Pancreas (tissue), 10 donors: Measurements from ENCODE around the gene ZBTB25. TPM values are rescaled to one million over a fixed set of nuclear protein-coding genes. Genes with fewer than 3 reads are reported as not detected.

Source experiments
- ATAC-seq, 4 donors: fragments of 200-7000 bp; cut with Tn5 transposase; one replicate each; pipeline versions ENCODE4 v1.8.0 to v1.9.1; 2020; ENCODE audit warnings: mild to moderate bottlenecking in 4 of 4, moderate library complexity in 4 of 4
- DNase-seq, 6 donors: peaks; one replicate each; pipeline ENCODE4 v3.0.0-alpha.2; 2020
- FAIRE-seq: peaks from 2 replicates; lab custom pipeline; 2012; peaks lifted over from hg19 to GRCh38; lab: Jason Lieb, UNC
- H3K27ac ChIP-seq, 4 donors: fragments of 200-600 bp; sonication (generic); 1 replicate in 3 of 4; 2 replicates in 1 of 4; pipeline versions ENCODE4 v1.5.0 to v1.8.0; 2020
- H3K27me3 ChIP-seq, 4 donors: fragments of 200-600 bp; one replicate each; pipeline ENCODE4 v1.8.0; 2021
- H3K36me3 ChIP-seq, 3 donors: fragments of 200-600 bp; sonication (generic) in 1 of 3; one replicate each; pipeline versions ENCODE4 v1.5.0 to v1.8.0; 2020 to 2021
- H3K4me1 ChIP-seq, 3 donors: fragments of 200-600 bp; one replicate each; pipeline ENCODE4 v1.8.0; 2021
- H3K4me3 ChIP-seq, 4 donors: fragments of 200-600 bp; sonication (generic) in 2 of 4; one replicate each; pipeline versions ENCODE4 v1.5.0 to v1.8.0; 2020 to 2021
- H3K9me3 ChIP-seq, 4 donors: fragments of 200-600 bp; one replicate each; pipeline ENCODE4 v1.8.0; 2021
- WGBS, 2 donors: extraction: QIAGEN DNeasy Blood & Tissue Kit; methylation state at CpG; one replicate each; pipeline ENCODE4 v1.1.7; 2013; 5-methylcytosine and 5-hydroxymethylcytosine counted together
- intact Hi-C, 3 donors: fragments of 100-400 bp; cut with DNase I; formaldehyde crosslinking; loops; one replicate each; pipeline versions ENCODE4 v1.11.1 to v1.14.2; 2022
- polyA plus RNA-seq, 2 donors: library from polyadenylated mRNA; stranded (reverse); fragments of 200-250 nt; gene quantifications; one replicate each; pipeline ENCODE4 v1.2.3, GENCODE V29; 2013
- total RNA-seq, 6 donors: library from RNA; stranded (reverse); fragmentation: NEBNext Ultra II Directional in 4 of 6; extraction: Animal tissue kit (Norgen Biotek cat#: 25700) in 4 of 6; gene quantifications; one replicate each; pipeline versions ENCODE4 v1.2.1 to v1.2.4, GENCODE V29; 2021 to 2023
- TF ChIP-seq, protein P1 (sequence below), 4 donors: fragments of 200-600 bp; sonication (generic) in 3 of 4; IDR thresholded peaks; one replicate each; pipeline versions ENCODE4 v1.5.0 to v1.8.0; 2021; ENCODE audit warnings: antibody characterized with exemption in 4 of 4
- donor health status: healthy with polysubstance abuse.
- donor health status: DM: no; HTN: no; CAD: no; lungs with moderate emphysema.
- donor health status: DM: no; HTN: no; CAD: no.
- donor health status: control.
- donor health status: control.
- donor health status: Bipolar disorder and iron deficiency.
- donor health status: DM: yes; HTN: yes; CAD: no.
- donor health status: DM: no; HTN: no; CAD: no.
- donor health status: DM: no; HTN: no; CAD: no.
- donor health status: DM: yes; HTN: yes; CAD: no.

Gene ZBTB25
- total and polyA plus RNA-seq, 8 donors = 2.9 to 8.1 (median 5.6) TPM

DNA sequence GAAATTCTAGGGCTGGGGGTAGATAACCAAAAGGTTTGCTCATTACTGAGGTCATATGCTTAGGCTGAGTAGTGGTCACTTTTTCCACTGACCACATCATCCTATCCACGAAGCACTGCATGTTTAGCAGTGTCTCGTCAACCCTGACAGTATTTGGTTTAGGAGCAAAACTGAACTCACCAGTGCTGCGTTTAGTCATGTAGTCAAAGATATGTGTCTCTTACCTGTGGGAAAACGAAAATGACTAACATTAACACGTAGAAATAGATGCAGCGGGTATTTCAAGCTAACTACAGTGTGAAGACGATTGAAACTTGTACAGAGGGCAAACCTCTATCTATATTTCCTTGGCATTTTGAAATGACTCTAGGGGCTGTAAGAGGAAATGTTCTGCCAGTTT, 80.9 kb downstream of the ZBTB25 start:
- no peaks in the 10 kb centered on the region for H3K27me3 ChIP-seq
- no peaks in the 10 kb centered on the region for H3K4me1 ChIP-seq
- FAIRE-seq (no peak), ATAC-seq (no peak), DNase-seq (no peak)
- H3K36me3 ChIP-seq = peaks cover 3 to 33% (median 18%) of the 10 kb centered on the region in 3 donors
- H3K27ac ChIP-seq = no peak overlapping the region
- TF ChIP-seq, protein P1, sequence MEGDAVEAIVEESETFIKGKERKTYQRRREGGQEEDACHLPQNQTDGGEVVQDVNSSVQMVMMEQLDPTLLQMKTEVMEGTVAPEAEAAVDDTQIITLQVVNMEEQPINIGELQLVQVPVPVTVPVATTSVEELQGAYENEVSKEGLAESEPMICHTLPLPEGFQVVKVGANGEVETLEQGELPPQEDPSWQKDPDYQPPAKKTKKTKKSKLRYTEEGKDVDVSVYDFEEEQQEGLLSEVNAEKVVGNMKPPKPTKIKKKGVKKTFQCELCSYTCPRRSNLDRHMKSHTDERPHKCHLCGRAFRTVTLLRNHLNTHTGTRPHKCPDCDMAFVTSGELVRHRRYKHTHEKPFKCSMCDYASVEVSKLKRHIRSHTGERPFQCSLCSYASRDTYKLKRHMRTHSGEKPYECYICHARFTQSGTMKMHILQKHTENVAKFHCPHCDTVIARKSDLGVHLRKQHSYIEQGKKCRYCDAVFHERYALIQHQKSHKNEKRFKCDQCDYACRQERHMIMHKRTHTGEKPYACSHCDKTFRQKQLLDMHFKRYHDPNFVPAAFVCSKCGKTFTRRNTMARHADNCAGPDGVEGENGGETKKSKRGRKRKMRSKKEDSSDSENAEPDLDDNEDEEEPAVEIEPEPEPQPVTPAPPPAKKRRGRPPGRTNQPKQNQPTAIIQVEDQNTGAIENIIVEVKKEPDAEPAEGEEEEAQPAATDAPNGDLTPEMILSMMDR (IDR thresholded peaks at IDR 0.05) = no peak
- intact Hi-C loops = no loop called here
- H3K9me3 ChIP-seq = no peaks in the 10 kb centered on the region
- WGBS, 2 donors = 91 to 94% methylated on average over 7 of the region's 7 CpGs
- H3K4me3 ChIP-seq = no peak overlapping the region

DNA sequence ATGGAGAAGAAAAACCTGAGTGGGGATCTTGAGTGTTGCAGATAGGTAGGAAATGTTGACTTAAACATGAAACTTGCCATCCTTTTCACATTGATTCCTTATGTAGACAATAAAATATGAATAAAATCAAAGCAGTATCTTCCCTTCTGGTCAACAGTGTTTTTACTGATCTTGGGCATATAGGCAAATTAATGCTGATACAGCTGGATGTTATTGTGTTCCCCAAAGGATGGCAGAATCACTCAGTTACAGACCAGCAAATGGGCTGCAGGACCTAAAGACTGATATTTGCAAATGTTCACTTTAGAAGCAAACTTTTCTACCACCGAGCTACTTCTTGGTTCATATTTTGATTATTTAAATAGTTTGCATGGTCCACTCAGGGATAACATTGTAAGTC, 81.6 kb downstream of the ZBTB25 start:
- no peaks in the 10 kb centered on the region for H3K9me3 ChIP-seq
- H3K4me3 ChIP-seq = no peak overlapping the region
- TF ChIP-seq, protein P1 (IDR thresholded peaks at IDR 0.05) = no peak
- no peak overlapping the region for H3K27ac ChIP-seq
- H3K4me1 ChIP-seq = no peaks in the 10 kb centered on the region
- no peaks in the 10 kb centered on the region for H3K27me3 ChIP-seq
- no peak for FAIRE-seq
- peaks cover 3 to 26% (median 18%) of the 10 kb centered on the region in 3 donors for H3K36me3 ChIP-seq
- ATAC-seq = no peak
- intact Hi-C loops = no loop called here
- WGBS, 2 donors = 97 to 100% methylated on average over 1 of the region's 1 CpG
- DNase-seq = no peak

DNA sequence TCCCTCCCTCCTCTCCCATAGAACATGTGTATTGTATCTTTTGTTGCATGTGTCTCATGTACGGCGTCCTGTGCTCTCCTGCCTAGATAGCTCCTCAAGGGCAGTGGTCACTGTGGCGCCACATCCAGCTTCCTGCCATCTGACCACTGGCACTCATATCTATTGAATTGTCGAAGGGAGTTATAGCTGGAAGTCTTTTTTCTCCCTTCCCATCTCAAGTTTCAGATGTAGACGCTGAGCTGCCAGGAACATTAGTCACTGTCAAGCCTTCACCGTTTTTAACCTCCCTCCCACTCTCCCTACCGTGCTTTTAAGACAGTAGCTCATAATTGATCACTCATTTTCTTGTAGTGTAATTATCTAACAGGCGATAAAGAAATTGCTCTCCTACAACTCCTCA, 82.5 kb downstream of the ZBTB25 start:
- Histone ChIP-seq H3K9me3 (no peaks in the 10 kb centered on the region), H3K4me3 (no peak overlapping the region), H3K4me1 (no peaks in the 10 kb centered on the region), H3K27me3 (no peaks in the 10 kb centered on the region), H3K27ac (no peak overlapping the region), H3K36me3 (peaks cover 3 to 18% (median 17%) of the 10 kb centered on the region in 3 donors)
- no peak for ATAC-seq
- intact Hi-C loops = no loop called here
- TF ChIP-seq, protein P1 (IDR thresholded peaks at IDR 0.05) = no peak
- DNase-seq = no peak
- WGBS, 2 donors = 68 to 77% methylated on average over 8 of the region's 8 CpGs
- FAIRE-seq = no peak

DNA sequence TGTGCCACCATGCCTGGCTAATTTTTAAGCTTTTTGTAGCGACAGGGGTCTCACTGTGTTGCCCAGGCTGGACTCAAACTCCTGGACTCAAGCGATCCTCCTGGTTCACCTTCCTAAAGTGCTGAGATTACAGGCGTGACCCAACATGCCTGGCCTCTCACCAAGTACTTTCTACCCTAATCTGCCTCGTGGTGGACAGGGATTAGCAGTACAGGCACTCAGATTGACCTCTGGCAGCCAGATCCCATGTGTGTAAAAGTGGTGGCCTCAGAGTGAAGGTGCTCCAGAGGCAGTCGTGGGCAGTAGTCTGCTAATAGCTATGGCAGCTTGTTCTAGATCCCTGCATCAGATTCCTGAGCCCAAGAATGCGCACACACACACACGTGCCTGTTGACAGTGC, 84.6 kb downstream of the ZBTB25 start:
- H3K27ac ChIP-seq = no peak overlapping the region
- TF ChIP-seq, protein P1 (IDR thresholded peaks at IDR 0.05) = no peak
- peaks cover 3 to 21% (median 14%) of the 10 kb centered on the region in 3 donors for H3K36me3 ChIP-seq
- no peaks in the 10 kb centered on the region for H3K4me1 ChIP-seq
- no peak overlapping the region for H3K4me3 ChIP-seq
- H3K27me3 ChIP-seq = no peaks in the 10 kb centered on the region
- DNase-seq = no peak
- 86 to 88% methylated on average over 7 of the region's 7 CpGs for WGBS, 2 donors
- no peak for FAIRE-seq
- no peak for ATAC-seq
- intact Hi-C loops = no loop called here
- no peaks in the 10 kb centered on the region for H3K9me3 ChIP-seq

DNA sequence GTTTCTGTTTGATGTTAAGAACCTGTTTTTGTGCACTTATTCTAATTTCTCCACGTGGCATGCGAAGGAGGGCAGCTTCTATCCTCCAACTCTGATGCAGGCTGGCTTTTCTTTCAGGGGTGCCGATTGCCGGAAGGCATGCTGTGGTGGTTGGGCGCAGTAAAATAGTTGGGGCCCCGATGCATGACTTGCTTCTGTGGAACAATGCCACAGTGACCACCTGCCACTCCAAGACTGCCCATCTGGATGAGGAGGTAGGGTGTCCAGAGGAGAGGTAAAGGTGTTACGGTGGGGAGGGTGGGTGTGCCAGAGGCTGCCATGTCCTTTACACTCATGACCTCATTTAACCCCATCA, 85.9 kb downstream of the ZBTB25 start:
- H3K4me1 ChIP-seq = no peaks in the 10 kb centered on the region
- H3K27ac ChIP-seq = no peak overlapping the region
- WGBS, 2 donors = 96 to 97% methylated on average over 7 of the region's 7 CpGs
- intact Hi-C loops = no loop called here
- no peaks in the 10 kb centered on the region for H3K9me3 ChIP-seq
- no peak for FAIRE-seq
- DNase-seq = no peak
- TF ChIP-seq, protein P1 (IDR thresholded peaks at IDR 0.05) = no peak
- no peak for ATAC-seq
- no peak overlapping the region for H3K4me3 ChIP-seq
- H3K27me3 ChIP-seq = no peaks in the 10 kb centered on the region
- H3K36me3 ChIP-seq = peaks cover 3 to 27% (median 11%) of the 10 kb centered on the region in 3 donors
